ENCODE results near the gene IER5L.

GRCh38 chr9:129227843-129228189 is 49.8 kb upstream of the IER5L start:
- TF ChIP-seq CTCF (IDR thresholded peaks at IDR 0.05) (no peak), POLR2A (IDR thresholded peaks at IDR 0.05) (no peak)
